WI38 (cell line): ENCODE measurements around the gene AQP1.

Experiments used
- H3K4me3 ChIP-seq: 2 replicates; pipeline ENCODE4 v1.5.1; 2011; ENCODE audit warnings: low read depth, mild to moderate bottlenecking, control low read depth, low read length
- CTCF ChIP-seq: IDR thresholded peaks from 2 replicates; pipeline ENCODE4 v1.5.1; 2012; ENCODE audit warnings: low read depth, mild to moderate bottlenecking, control low read depth, low read length

Gene AQP1

GRCh38 chr7:30925117-30925516 lies 13.5 kb downstream of the AQP1 start:
- no peak overlapping the region for H3K4me3 ChIP-seq
- TF ChIP-seq CTCF, result no peak

- H3K4me3 ChIP-seq, result no peak overlapping the region
These were observed 14.3 kb downstream of the AQP1 start for GRCh38 chr7:30925913-30926312.

GRCh38 chr7:30926313-30926712 lies 14.7 kb downstream of the AQP1 start:
- no peak for TF ChIP-seq CTCF
- H3K4me3 ChIP-seq, result no peak overlapping the region

More at GRCh38 chr7:30925913-30926312, 14.3 kb downstream of the AQP1 start:
- TF ChIP-seq CTCF, result no peak

GRCh38 chr7:30927040-30927439 lies 15.4 kb downstream of the AQP1 start:
- no peak for TF ChIP-seq CTCF
- H3K4me3 ChIP-seq, result no peak overlapping the region

- TF ChIP-seq CTCF, result no peak
- H3K4me3 ChIP-seq, result no peak overlapping the region
These were observed 15.9 kb downstream of the AQP1 start for GRCh38 chr7:30927559-30927958.

- TF ChIP-seq CTCF, result no peak
- H3K4me3 ChIP-seq, result no peak overlapping the region
These were observed 16.7 kb downstream of the AQP1 start for GRCh38 chr7:30928254-30928872.

GRCh38 chr7:30929686-30930085 lies 18.0 kb downstream of the AQP1 start:
- no peak overlapping the region for H3K4me3 ChIP-seq
- no peak for TF ChIP-seq CTCF
